H1 (cell line): ENCODE results near the gene HES7. TPM values are rescaled to one million over a fixed set of nuclear protein-coding genes. Genes with fewer than 3 reads are reported as not detected.

Source experiments
- BRCA1 ChIP-seq: IDR thresholded peaks from 2 replicates; pipeline ENCODE4 v1.6.1; 2012; ENCODE audit warnings: low read depth, low read length, improper control_type of control experiment
- CBX5 ChIP-seq: fragments of 300-800, 300-1000 bp; sonication (generic); IDR thresholded peaks from 2 replicates; pipeline ENCODE4 v1.7.1; 2016; ENCODE audit warnings: antibody characterized with exemption, low read length, low read depth
- HDAC6 ChIP-seq: IDR thresholded peaks from one replicate; pipeline ENCODE4 v1.7.1; 2012; ENCODE audit warnings: low read depth, mild to moderate bottlenecking, inconsistent platforms, low read length, moderate library complexity
- RXRA ChIP-seq: IDR thresholded peaks from 2 replicates; pipeline ENCODE4 v1.6.1; 2011; ENCODE audit warnings: low read depth, mild to moderate bottlenecking, low read length, moderate library complexity; ENCODE audit not compliant: insufficient read depth
- SIRT6 ChIP-seq: IDR thresholded peaks from one replicate; pipeline ENCODE4 v1.7.1; 2012; ENCODE audit warnings: low read length, inconsistent platforms
- SUZ12 ChIP-seq: fragments of 200-600 bp; sonication (generic); IDR thresholded peaks from 2 replicates; pipeline ENCODE4 v1.6.1; 2012; ENCODE audit warnings: mild to moderate bottlenecking, inconsistent platforms, low read length, moderate library complexity, mixed read lengths
- polyA plus RNA-seq, 7 experiments: library from polyadenylated mRNA; depleted of rRNA in 3 of 7; stranded (reverse) in 5 of 7; unstranded in 2 of 7; fragments of >200 nt in 5 of 7; fragments of 200-250 nt in 2 of 7; gene quantifications; 1 replicate in 5 of 7; 2 replicates in 1 of 7; 4 replicates in 1 of 7; pipeline versions ENCODE4 v1.2.1 to v1.2.3, GENCODE V29; 2011 to 2013; ENCODE audit warnings: missing spikeins in 2 of 7, mixed read lengths in 2 of 7
- total RNA-seq: library from RNA; stranded (reverse); fragmentation: NEBNext Ultra II Directional; extraction: Animal tissue kit (Norgen Biotek cat#: 25700); gene quantifications from 2 replicates; pipeline ENCODE4 v1.2.1, GENCODE V29; 2021
- TF ChIP-seq, protein P1 (sequence below): fragments of 300-600 bp; sonication (generic); IDR thresholded peaks from 2 replicates; pipeline ENCODE4 v1.7.1; 2012; ENCODE audit warnings: low read length, moderate library complexity, mild to moderate bottlenecking, inconsistent platforms; ENCODE audit not compliant: insufficient replicate concordance

The HES7 gene
- total and polyA plus RNA-seq, 2 of the 8 experiments (the other 6 are each of a cell fraction or from before 2014, with no cell fraction given), result 0.20 to 0.32 TPM

DNA sequence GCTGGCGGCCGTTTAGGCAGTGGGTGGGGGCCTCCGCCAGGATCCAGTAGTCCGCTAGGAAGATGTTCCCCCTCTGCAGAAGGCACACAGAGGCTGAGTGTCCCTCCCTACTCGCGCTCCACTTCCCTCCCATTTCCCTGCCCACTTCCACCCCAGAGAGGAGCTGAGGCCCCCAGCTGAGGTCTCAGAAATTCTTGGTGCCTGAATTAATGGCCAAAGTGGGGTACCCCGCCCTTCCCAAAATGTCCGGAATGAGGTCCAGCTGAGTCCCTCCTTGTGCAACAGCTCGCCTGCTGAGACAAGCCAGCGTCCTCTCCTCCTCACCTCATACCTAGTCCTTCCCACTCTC, 13.5 kb downstream of the HES7 start (continued):
- TF ChIP-seq RXRA (no peak), SUZ12 (no peak), HDAC6 (no peak), SIRT6 (no peak), BRCA1 (no peak), CBX5 (no peak)
- TF ChIP-seq, protein P1, sequence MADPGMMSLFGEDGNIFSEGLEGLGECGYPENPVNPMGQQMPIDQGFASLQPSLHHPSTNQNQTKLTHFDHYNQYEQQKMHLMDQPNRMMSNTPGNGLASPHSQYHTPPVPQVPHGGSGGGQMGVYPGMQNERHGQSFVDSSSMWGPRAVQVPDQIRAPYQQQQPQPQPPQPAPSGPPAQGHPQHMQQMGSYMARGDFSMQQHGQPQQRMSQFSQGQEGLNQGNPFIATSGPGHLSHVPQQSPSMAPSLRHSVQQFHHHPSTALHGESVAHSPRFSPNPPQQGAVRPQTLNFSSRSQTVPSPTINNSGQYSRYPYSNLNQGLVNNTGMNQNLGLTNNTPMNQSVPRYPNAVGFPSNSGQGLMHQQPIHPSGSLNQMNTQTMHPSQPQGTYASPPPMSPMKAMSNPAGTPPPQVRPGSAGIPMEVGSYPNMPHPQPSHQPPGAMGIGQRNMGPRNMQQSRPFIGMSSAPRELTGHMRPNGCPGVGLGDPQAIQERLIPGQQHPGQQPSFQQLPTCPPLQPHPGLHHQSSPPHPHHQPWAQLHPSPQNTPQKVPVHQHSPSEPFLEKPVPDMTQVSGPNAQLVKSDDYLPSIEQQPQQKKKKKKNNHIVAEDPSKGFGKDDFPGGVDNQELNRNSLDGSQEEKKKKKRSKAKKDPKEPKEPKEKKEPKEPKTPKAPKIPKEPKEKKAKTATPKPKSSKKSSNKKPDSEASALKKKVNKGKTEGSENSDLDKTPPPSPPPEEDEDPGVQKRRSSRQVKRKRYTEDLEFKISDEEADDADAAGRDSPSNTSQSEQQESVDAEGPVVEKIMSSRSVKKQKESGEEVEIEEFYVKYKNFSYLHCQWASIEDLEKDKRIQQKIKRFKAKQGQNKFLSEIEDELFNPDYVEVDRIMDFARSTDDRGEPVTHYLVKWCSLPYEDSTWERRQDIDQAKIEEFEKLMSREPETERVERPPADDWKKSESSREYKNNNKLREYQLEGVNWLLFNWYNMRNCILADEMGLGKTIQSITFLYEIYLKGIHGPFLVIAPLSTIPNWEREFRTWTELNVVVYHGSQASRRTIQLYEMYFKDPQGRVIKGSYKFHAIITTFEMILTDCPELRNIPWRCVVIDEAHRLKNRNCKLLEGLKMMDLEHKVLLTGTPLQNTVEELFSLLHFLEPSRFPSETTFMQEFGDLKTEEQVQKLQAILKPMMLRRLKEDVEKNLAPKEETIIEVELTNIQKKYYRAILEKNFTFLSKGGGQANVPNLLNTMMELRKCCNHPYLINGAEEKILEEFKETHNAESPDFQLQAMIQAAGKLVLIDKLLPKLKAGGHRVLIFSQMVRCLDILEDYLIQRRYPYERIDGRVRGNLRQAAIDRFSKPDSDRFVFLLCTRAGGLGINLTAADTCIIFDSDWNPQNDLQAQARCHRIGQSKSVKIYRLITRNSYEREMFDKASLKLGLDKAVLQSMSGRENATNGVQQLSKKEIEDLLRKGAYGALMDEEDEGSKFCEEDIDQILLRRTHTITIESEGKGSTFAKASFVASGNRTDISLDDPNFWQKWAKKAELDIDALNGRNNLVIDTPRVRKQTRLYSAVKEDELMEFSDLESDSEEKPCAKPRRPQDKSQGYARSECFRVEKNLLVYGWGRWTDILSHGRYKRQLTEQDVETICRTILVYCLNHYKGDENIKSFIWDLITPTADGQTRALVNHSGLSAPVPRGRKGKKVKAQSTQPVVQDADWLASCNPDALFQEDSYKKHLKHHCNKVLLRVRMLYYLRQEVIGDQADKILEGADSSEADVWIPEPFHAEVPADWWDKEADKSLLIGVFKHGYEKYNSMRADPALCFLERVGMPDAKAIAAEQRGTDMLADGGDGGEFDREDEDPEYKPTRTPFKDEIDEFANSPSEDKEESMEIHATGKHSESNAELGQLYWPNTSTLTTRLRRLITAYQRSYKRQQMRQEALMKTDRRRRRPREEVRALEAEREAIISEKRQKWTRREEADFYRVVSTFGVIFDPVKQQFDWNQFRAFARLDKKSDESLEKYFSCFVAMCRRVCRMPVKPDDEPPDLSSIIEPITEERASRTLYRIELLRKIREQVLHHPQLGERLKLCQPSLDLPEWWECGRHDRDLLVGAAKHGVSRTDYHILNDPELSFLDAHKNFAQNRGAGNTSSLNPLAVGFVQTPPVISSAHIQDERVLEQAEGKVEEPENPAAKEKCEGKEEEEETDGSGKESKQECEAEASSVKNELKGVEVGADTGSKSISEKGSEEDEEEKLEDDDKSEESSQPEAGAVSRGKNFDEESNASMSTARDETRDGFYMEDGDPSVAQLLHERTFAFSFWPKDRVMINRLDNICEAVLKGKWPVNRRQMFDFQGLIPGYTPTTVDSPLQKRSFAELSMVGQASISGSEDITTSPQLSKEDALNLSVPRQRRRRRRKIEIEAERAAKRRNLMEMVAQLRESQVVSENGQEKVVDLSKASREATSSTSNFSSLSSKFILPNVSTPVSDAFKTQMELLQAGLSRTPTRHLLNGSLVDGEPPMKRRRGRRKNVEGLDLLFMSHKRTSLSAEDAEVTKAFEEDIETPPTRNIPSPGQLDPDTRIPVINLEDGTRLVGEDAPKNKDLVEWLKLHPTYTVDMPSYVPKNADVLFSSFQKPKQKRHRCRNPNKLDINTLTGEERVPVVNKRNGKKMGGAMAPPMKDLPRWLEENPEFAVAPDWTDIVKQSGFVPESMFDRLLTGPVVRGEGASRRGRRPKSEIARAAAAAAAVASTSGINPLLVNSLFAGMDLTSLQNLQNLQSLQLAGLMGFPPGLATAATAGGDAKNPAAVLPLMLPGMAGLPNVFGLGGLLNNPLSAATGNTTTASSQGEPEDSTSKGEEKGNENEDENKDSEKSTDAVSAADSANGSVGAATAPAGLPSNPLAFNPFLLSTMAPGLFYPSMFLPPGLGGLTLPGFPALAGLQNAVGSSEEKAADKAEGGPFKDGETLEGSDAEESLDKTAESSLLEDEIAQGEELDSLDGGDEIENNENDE, result no peak
- TF ChIP-seq, all 59 proteins: peak for 0
